GM18526 (cell line): ENCODE results near the gene EMSY.

ENCODE experiments used
- POLR2A ChIP-seq: IDR thresholded peaks from 3 replicates; pipeline ENCODE4 v1.6.1; 2011; ENCODE audit not compliant: insufficient read length; ENCODE audit errors: extremely low read depth

Gene EMSY

DNA sequence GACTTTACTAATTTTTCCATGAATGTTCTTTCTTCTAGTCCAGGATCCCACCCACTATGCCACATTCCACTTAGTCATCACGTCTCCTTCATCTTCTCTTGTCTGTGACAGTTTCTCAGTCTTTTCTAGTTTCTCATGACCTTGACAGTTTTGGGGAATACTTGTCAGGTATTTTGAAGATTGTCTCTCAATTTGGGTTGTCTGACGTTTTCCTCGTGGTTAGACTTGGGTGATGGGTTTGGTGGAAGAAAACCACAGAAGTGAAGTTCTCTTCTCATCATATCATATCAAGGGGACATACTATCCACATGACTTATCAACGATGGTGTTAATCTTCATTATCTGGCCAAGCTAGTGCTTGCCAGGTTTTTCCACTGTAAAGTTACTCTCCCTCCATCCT, 123.3 kb downstream of the EMSY start:
- TF ChIP-seq POLR2A, result no peak

GRCh38 chr11:76568621-76569020, 123.8 kb downstream of the EMSY start:
- TF ChIP-seq POLR2A, result no peak

DNA sequence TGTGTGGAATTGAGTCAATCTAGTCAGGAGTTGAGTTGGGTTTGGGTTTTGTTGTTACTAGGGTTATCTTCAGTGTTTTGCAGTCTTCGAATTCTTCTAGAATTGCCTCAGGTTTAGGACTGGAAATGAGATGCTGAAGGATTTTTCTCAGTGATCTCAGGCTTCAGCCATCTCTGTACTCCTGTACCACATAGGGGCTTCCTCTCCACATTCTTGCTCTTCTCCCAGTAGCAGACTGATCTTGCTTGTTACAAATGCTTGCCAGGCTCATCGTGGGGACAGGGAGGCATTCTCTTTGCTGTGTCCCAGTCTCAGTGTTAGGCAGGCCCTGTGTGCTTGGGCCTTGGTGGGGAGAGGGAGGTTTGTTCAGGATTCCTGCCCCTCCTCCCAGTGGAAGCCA, 129.6 kb downstream of the EMSY start:
- no peak for TF ChIP-seq POLR2A

GRCh38 chr11:76574879-76575278, 130.1 kb downstream of the EMSY start:
- TF ChIP-seq POLR2A, result no peak

DNA sequence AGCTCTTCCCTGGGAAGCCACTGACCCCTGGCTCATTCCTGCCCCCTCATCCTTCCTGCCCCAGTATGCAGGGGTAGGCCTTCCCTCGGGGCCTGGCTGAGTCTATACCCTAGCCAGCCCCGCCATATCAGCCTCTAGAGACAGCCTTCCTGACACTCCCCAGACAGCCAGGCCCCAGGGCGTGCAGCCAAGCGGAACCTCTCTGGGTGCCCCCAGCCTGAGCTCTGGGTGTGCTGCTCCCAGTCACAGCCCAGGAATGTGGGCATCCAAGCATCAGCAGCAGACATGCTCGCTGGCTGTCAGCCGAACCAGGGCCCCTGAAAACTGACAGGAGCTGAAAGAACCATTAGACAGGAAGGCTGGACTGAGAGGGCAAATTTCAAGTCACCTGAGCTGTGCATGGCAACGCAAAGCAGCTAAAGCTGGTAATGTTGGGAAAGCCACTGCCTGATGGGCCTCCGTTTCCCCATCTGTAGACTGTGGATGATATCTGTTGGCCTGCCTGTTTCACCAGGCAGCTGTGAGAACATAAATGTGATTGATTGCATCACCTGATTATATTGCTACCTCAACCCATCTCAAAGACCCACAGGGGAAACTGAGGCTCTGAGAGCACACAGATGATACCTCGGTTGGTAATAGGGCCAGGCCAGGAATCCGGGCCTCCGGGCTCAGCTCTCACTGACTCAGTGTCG, 132.6 kb downstream of the EMSY start:
- TF ChIP-seq POLR2A, result no peak

- TF ChIP-seq POLR2A, result no peak
Measured at GRCh38 chr11:76577921-76578653, 133.3 kb downstream of the EMSY start.

DNA sequence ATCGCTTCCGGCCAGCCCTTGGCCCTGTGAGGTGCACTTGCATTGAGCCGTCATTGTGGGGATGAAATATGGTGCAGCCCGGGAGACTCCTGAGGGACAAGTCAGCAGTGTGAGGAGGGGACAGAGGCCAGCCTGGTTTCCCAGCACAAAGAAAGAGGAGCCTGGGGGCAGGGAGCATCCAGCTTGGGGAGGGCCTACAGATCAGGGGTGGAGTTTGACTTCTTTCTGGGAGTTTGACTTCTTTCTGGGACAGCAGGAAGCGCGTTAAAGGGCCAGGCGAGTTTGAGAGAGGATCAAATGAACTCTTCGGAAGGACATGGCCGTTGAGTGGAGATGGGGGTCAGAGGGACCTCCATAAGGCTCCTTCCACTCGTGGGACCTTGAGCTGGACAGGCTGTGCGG, 133.8 kb downstream of the EMSY start:
- TF ChIP-seq POLR2A, result no peak

- TF ChIP-seq POLR2A, result no peak
Measured at GRCh38 chr11:76579056-76579751, 134.4 kb downstream of the EMSY start.

DNA sequence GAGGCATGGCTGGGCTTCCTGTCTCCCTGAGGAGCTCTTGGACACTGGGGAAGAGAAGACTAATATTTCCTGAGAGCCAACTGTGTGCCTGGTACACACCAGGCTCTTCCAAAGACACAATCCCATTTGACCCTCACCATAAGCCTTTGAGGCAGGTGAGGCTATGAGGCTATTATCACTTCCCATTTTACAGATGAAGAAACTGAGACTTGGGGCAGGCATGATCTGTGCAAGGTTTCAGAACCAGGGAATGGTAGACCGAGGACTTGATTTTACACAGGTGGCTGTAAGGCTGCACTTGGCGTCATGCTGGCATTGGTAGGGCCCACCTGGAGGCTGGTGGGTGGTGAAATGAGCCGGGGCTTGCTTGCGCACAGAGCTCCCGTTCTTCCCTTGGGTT, 134.9 kb downstream of the EMSY start:
- no peak for TF ChIP-seq POLR2A

DNA sequence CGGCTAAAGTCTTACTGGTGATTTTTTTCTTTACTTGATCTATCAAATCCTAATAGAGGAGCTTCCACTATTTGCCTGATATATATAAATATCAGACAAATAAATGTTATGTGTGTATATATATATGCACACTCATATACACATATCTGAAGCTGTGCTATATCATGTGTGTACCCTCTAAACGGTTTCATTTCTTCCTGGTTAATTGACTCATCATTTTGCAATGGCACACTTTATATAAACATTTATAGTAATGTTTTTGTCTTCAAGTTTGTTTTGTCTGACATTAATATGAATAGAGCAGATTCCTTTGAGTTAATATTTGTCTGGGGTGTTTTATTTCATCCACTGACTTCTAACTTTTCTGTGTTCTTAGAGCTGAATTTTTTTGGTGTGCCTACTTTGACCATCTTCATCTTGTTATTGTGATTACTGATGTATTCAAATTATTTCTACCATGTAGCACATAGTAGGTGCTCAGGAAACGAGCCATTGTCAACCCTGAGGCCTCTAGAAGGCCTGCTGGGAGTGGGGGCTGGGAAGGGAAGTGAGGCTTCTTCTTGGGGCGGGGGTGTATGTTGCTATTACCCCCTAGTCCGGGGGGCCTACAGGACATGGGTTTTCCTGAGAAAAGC, 143.1 kb downstream of the EMSY start:
- TF ChIP-seq POLR2A, result no peak

DNA sequence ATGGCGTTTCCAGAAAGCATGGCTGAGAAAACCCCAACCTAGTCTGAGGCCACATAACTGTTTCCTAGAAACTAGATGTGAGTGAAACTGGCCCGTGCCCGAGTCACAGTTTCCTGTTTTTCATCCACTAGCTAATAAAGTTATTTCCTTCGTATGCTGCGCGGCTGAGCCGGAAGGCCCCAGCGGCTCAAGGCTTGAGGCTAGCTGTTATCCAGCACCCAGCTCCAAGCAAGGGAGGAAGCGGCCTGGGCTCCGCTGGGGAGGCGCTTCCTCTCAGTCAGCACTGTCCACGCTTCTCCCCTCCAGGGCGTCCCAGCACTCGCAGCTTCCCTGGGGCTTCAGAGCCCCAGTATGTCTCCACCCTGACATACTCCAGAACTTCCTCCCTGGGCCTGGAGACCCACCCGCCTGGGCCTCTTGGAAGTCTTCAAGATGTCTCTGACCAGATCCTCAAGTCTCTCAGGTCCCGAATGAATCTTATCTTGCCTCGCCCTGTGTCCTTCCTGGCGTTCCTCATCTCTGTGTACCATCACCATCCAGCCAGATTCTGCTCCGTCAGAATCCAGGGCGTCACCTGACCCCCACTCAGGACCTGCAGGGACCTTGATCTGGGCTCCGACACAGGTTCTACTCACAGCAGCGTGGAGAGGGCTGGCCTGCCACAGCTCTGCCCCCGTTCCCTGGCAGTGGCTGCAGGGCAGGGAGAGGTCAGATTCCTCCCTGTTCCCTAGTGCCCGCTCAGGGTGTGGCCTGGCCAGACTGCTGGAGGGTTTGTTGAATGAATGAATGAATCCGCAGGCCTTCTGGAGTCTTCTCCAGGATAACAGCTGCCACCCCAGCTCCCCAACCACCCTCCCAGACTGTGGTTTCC, 143.9 kb downstream of the EMSY start:
- no peak for TF ChIP-seq POLR2A

- no peak for TF ChIP-seq POLR2A
Measured at GRCh38 chr11:76589477-76589876, 144.7 kb downstream of the EMSY start.

DNA sequence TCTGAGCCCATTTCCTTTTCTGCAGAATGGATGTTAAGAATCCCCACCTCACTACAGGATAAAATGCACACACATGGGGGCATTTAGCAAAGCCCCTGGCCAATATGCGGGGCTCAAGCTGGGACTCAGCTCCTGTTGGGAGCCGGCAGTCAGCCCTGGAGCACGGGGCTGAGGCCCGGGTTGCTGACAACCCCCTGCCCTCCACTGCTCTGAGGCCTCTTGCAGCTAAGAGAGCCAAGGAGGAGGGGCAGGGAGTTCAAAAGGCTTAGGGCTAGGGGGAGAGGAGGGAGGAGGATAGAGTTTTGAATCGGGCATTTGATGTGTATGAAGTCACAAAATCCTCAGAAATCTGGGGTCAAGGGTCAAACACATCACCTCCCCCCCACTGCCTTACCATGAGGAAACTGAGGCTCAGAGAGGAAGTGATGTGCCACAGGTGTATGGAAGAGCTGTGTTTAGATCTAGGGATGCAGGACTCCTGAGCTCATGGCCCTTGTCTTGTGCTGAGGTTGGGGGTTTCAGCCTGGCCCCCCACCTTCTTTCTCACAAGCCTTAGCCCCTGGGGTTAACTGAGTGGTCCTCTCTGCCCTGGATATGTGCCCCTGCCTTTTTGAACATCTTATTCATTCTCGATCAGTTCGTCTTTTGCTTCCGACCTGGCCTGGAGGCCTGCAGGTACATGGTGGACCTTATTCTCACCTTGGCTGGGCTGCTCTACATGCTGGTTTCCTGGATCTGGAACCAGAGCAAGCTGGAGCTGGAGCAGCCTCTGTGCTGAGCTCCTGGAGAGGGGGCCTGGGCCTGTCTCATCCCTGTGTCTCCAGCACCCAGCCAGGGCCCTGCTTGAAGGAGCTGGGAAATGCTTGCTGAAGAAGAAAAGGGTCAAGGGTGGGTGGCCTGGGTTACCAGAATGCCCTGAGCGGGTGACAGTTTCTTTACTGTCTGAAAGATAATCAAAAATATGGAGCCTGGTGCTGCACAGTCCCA, 145.4 kb downstream of the EMSY start:
- TF ChIP-seq POLR2A, result no peak

DNA sequence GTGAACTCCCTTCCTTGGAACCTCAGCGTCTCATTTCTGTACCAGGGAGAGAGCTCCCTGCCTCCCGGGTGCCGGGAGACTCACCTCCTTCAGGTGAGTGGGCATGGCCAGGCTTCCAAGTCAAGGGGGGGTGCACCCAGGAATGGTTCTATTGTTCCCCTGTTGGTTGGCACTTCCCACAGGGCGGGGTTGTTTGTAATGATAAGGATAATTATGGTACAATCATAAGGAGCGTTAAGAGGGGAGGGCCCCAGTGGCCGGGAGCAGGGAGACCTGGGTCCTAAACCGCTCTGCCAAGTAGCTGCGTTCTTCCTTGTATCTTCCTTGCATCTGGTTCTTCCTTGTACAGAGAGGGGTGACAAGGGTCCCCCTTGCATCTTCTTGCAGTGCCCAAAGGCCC, 146.6 kb downstream of the EMSY start:
- TF ChIP-seq POLR2A, result no peak
